Dedifferentiated amniotic fluid mesenchymal stem cell (primary cell): ENCODE results near the gene HDGFL2.

ENCODE experiments used
- DNase-seq: peaks from one replicate; pipeline ENCODE4 v3.0.0-alpha.2; 2016; ENCODE audit errors: extremely low spot score

The HDGFL2 gene

DNA sequence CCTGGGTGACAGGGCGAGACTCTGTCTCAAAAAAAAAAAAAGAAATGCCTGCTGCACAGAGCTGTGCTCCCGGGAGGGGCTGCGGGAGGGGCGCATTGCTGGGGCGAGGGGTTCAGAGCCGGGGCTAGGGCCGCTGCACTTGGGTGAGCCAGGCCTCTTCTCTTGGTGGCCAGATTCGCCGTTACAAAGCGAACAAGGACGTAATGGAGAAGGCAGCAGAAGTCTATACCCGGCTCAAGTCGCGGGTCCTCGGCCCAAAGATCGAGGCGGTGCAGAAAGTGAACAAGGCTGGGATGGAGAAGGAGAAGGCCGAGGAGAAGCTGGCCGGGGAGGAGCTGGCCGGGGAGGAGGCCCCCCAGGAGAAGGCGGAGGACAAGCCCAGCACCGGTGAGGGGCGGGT is 27.2 kb downstream of the HDGFL2 start:
- no peak for DNase-seq

DNA sequence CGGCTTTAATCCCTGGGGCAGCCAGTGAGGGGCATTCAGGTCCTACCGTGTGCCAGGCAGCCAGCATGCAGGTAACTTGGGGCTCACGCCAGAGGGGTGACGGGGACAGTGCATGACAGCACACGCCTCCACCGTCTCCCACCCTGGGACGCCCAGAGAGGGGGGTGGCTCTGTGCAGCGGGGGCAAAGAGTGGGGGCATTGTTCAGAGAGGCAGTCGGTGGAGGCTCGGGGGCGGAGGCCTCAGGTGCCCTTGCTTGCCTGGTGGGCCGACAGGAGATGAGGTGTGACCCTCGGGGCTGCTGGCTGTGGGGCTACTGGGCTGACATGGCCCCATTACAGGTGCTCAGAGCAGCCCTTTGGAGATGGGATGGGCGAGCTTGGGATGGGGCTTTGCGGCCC is 27.8 kb downstream of the HDGFL2 start:
- no peak for DNase-seq

DNA sequence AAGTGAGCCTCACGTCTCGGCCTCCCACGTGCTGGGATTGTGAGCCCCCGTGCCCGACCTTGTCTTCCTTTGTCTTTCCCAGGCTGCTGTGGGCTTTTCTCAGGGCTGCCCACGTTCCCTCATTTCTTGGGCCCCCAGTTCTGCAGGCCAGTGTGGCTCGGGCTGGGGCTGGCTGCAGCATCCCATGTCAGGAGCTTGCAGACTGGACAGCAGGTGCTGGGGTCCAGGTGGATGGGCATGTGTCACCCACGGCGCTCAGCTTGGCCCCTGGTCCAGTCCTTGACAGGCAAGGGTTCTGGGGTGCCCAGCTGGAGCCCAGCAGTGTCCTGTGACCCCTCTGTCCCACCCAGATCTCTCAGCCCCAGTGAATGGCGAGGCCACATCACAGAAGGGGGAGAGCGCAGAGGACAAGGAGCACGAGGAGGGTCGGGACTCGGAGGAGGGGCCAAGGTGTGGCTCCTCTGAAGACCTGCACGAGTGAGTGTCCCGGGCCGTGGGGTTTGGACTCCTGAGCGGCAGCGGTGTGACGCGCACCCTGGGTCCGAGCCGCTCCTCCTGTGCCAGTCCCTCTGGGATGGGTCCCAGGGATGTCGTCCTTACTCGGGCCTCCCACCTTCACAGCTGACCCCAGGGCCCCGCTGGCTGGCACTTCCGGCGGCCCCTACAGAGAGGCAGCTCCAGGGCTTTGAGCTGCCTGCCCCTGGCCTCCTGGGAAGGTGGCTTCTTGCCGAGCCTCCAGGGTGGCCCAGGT is 28.9 kb downstream of the HDGFL2 start:
- DNase-seq: no peak

DNA sequence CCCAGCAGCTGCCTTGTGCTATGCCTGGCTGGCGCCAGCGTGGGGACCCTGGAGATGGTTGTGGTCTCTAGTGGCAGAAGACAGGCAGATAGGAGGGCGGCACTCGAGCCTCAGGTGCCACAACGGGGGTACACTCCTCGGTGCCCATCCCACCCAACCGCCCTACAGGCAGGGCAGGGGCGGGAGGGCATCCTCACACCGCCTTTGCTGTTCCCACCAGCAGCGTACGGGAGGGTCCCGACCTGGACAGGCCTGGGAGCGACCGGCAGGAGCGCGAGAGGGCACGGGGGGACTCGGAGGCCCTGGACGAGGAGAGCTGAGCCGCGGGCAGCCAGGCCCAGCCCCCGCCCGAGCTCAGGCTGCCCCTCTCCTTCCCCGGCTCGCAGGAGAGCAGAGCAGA is 29.6 kb downstream of the HDGFL2 start:
- DNase-seq: no peak

DNA sequence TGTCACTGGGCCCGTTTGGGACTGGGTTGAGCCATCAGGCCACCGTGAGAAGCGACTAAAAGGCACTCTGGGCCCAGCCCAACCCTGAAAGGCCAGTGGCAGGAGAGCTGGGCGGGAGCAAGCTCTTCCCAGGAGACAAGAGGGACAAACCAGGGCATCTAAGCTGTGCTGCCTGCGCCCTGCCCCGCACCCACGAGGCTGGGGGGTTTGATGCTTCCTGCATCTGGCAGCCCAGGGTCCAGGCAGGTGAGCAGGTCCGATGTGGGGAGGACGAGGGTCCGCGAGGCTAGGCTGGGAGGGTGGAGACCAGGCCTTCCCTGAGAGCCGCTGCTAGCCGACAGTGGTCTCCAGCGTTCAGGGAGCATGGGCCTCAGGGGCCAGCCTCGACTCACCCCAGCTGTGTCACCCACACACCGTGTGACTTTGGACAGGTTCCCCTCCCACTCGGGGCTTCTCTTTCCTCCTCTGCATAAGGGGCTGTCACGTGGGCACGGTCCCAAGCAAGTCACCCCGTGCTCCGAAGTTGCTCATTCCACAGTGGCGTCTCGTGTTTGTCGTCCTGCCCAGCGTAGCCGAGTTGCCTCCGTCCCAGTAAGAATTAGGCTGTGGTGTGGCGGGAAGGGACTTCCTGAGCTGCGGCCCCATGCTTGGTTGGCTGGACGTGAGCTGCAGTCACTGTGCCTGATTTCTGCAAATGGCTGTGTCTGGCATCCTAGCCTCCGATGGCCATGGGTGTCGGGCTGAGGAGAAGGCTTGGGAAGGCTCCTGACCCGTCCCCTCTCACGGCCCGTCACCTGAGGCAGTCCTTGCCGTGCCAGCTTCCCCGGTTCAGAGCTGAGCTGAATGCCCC is 30.4 kb downstream of the HDGFL2 start:
- no peak for DNase-seq

DNA sequence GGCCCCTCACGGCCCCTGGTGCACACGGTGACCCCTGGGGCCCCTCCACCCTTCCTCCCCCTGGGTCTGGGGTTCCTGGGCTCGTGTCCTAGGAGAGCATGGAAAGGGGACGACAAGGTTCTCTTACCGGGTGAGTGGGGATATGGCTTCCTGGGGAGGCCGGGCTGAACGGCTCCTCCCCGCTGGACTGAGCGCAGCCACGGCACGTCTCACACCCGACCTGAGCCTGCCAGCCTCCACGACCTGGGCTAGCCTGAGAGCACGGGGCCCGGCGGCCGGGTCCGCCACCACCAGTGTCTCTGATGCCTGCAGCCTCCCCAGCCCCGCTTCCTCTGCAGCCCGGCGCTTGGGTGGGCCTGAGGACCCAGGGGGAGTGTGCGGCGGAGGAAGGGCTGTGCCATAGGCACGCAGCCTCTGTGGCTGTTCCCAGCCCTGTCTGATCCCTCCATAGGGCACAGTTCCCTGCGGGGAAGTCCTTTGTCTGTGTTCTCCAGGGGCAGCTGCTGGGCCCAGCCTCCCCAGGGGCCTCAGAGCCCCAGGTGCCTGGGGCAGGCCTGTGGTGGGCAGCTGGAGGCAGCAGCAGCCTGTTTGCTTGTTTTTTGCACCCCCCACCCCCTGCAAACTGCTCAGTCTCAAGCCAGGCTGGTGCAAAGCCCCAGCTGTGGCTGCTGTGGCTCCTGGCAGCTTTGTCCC is 31.2 kb downstream of the HDGFL2 start:
- DNase-seq: no peak

DNA sequence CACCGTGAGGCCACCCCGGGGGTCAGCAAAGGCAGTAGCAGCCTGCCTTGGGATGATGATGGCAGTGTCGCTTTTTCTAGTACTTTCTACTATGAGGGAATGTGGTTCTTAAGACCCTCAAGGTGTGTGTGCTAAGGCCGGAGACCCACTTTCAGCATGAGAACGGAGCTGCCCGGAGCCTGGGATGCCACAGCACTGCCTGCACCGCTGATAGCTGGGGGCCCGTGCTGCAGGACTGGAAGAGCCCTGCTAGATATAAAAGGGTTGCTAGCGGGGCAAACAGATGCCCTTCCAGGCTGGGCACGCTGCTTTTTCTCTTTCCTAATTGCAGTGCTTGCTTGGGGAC is 31.7 kb downstream of the HDGFL2 start:
- no peak for DNase-seq

DNA sequence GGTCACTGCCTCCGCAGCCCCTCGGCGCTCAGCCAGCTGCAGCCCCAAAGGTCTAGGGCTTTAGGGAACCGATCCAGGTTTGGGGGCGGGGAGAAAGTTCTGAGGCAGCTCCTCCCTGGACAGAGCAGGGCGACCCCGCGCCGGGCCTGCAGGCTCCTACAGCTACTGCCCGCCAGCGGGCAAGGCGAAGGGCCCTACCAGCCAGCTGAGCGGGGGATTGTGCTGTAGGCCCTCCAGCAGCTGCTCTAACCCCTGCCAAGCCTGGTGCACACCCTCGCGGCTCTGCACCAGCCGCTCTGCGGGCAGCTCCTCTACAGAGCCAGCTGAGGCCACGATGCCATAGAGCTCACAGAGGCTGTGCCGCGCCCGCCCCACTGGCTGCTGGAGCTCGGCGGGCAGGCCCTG is 32.2 kb downstream of the HDGFL2 start:
- DNase-seq: no peak

DNA sequence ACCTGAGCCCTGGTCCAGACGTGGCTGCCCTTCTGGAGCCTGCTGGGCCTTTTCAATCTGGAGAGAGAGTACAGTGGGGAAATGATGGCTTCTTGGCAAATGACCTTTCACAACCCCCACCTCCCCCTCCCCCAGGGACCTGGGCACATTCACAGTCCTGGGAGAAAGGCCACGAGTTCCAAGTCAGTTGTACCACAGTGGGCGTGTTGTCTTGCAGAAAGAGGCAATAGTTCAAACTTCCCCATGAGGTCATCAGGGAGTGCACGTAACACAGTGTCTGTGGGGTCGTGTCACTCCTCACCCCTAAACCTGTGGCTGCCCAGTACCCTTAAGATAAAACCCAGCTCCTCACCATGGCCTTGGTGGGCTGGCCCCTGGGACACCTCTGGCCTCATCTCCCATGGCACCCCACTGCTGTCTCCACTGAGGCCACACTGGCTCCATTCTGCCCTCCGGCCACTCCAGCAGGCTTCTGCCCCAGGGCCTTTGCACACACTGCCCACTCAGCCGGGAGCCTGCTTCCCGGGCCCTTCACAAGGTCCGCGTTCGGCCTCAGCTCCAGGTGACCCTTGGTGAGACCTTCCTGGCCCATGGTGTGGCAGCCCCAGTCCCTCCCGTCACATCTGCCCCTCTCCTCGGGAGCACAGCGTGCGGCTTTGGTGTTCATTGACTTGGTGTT is 32.9 kb downstream of the HDGFL2 start:
- DNase-seq: no peak

DNA sequence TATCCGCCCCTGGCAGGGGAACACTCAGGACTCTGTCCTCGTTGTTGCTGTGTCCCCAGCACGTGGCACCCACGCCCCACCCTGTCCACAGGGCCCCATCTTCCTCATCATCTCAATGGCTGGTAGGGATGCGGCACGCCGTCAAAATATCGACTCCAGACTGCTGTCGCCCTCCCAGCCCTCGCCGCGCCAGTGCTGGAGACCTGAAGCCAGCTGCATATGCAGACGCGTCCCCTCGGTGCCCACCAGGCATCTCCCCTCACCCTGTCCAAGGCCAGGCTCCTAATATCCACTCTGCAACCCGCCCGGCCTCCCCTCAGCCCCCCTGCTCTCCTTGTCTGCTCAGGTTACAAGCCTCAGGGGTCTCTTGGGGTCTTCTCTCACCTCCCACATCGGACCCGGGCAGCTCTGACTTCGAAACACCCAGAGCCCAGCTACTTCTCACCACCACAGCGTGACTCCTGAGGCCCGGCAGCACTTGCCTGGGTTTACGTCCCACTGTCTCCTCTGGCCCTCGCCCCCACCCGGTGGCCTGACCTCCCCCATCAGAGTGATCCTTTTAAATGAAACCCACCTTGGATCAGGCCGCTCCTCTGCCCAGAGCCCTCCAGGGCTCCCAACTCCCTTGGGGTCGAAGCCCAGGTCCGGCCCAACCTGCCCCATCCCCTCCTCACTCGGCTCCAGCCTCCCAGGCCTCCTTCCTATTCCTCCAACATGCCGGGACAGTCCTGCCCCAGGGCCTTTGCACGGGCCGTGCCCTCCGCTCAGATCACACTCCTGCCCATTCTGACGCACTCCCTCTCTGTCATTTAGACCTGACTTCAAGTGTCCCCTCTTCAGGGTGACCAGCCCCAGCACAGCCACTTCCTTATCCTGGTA is 33.7 kb downstream of the HDGFL2 start:
- no peak for DNase-seq

DNA sequence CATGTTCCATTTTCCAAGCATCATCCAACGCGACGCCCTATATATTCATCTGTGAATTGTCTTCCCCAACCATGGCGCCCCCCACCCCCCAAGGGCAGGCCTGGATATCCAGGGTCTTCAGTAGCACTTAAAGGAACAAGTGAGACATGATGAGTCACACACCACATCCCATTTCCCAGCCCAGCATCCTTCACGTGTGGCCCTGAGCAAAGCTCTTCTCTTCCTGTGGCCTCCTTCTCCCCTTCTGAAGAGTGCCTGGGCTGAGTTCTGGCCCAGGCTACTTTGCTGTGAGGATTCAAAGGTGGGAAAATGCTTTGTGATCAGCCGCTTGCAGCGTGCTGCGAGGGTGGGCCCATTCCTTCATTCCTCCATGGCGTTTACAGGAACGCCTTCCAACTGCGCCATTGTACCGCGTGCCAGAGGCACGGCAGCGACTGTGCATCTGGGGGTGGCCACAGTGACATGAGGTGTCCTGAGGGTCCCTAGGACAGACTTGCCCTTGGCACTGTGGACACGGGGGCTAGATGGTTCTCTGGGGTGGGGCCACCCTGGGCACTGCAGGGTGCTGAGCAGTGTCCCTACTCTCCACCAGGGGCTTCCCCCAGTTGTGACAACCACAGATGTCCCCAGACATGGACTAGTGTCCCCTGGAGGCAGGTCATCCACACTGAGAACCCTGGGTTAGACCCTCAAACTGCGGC is 34.5 kb downstream of the HDGFL2 start:
- no peak for DNase-seq

DNA sequence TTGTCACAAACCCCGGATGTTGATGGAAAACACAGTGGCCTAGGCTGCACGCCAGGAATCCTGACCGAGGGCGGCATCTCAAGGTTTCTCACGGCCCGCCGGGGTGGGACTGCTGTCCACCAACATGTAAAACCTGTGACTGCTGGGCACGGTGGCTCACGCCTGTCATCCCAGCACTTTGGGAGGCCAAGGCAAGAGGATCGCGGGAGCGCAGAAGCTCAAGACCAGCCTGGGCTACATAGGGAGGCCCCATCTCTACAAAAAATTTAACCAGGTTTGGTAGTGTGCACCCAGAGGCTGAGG is 35.0 kb downstream of the HDGFL2 start:
- no peak for DNase-seq

DNA sequence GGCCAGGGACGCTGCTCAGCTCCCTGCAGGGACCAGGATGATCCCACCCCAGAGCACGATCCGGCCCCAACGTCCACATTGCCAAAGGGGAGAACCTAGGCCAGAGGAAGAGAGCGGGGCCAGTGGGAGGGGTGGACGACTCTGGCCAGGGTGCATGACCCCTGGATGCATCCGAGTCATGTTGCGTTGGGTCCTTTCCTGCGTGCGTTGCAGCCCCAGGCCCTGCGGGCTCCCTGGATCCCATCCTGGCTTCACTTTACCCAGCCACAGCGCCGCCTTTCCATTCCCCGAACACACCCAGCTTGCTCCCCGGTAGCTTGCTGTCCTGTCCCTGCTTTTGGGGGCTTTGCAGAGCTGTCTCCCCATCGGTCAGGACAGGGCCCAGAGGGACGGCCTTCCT is 35.7 kb downstream of the HDGFL2 start:
- no peak for DNase-seq

DNA sequence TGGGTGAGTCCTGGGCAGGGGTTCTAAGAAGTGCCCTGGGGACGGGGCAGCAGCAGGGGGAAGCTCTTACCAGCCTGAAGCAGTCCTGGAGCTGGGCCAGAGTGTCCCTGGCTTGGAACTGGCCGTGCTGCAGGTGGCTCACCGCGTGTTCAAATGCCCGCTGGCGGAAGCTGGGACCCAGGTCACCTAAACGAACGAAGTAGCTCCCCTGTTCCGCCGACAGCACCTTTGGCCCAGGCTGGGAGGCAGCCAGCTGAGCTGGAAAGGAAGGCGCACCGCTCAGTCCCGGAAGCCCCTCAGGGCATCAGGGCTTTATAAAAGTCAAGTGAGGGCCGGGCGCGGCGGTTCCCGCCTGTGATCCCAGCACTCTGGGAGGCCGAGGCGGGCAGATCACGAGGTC is 36.6 kb downstream of the HDGFL2 start:
- DNase-seq: no peak

DNA sequence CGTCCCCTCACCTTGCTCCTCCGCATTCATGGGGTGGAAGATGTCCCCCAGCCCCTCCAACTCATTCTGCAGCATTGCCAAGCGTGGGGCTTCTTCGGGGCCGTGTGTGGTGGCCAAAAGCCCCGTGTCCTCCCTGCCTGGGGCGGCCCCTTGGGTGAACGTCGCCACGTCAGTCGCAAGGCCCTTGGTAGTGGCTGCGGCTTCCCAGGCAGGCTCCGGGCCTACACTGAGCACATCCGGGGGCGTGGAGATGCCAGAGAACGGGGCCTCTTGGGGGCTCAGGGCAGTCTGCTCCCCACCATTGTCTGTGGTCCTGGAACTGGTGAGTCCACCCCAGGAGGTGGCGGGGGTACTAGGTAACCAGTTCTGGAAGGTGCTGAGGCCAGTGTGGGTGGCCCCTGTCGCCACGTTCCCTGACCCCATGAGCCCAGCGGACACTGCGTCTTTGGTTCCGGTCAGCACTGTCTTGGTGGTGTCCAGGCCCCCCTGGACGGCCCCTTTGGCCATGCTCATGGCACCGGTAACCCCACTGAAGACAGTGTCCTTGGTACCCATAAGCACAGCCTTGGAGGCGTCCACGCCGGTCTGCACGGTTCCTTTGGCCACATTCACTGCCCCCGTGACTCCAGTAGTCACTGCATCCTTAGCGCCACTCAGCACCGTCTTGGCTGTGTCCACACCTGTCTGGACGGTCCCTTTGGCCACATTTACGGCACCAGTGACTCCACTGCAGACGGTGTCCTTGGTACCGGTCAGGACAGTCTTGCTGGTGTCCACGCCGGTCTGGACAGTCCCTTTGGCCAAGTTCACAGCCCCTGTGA is 38.5 kb downstream of the HDGFL2 start:
- DNase-seq: no peak

DNA sequence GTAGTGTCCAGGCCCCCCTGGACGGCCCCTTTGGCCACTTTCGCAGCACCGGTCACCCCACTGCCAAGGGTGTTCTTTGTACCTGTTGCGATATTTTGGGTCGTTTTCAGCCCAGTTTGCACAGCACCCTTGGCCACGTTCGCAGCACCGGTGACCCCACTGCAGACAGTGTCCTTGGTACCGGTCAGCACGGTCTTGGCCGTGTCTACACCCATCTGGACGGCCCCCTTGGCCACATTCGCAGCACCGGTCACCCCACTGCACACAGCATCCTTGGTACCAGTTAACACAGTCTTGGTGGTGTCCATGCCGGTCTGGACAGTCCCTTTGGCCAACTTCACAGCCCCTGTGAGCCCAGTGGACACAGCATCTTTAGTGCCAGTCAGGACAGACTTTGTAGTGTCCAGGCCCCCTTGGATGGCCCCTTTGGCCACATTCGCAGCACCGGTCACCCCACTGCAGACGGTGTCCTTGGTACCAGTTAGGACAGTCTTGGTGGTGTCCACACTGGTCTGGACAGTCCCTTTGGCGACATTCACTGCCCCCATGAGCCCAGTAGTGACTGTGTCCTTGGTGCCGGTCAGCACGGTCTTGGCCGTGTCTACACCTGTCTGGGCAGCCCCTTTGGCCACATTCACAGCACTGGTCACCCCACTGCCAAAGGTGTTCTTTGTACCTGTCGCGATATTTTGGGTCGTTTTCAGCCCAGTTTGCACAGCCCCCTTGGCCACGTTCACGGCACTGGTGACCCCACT is 39.4 kb downstream of the HDGFL2 start:
- no peak for DNase-seq

DNA sequence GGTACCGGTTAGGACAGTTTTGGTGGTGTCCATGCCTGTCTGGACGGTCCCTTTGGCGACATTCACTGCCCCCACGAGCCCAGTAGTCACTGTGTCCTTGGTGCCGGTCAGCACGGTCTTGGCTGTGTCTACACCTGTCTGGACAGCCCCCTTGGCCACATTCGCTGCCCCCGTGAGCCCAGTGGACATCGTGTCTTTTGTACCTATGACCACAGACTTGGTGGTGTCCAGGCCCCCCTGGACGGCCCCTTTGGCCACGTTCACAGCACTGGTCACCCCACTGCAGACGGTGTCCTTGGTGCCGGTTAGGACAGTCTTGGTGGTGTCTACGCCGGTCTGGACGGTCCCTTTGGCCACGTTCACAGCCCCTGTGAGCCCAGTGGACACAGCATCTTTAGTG is 40.0 kb downstream of the HDGFL2 start:
- no peak for DNase-seq

DNA sequence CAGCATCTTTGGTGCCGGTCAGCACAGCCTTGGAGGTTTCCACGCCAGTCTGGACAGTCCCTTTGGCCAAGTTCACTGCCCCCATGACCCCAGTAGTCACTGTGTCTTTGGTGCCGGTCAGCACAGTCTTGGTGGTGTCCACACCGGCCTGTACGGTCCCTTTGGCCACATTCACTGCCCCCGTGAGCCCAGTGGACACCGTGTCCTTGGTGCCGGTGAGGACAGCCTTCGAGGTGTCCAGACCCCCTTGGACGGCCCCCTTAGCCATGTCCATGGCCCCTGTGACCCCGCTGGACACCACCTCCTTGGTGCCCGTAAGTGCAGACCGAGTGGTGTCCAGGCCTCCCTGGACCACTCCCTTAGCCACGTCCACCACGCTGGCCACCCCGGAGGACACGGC is 41.2 kb downstream of the HDGFL2 start:
- no peak for DNase-seq

DNA sequence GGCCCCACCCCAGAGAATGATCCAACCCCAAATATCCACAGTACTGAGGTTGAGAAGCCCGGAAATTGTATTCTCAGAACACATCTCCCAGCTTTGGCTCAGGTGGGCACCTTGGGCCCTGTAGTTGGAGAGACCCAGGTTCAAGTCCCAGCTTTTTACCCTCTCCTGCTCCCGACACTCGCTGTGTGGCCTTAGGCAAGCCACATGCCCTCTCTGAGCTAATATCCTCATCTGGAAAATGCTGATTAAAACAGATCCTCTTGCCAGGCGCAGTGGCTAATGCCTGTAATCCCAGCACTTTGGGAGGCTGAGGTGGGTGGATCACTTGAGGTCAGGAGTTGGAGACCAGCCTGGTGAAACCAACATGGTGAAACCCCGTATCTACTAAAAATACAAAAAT is 43.6 kb downstream of the HDGFL2 start:
- DNase-seq: no peak
